Occipital lobe (tissue), 2 donors: Measurements from ENCODE around the gene IL15RA. TPM values are rescaled to one million over a fixed set of nuclear protein-coding genes. Genes with fewer than 3 reads are reported as not detected.
A peak's percentile ranks its signal among the peaks of the same experiment; 100 is the strongest.
"Not testable (repeated sequence)": the region's sequence is repeated elsewhere in the genome, so short reads cannot be mapped to it uniquely, and the experiment has no call there.

Experiments
- DNase-seq: peaks from one replicate; lab custom pipeline; 2025; lab: John Stamatoyannopoulos, UW
- total RNA-seq: library from RNA; depleted of rRNA; stranded (reverse); fragments of >200 nt; gene quantifications from one replicate; pipeline ENCODE4 v1.2.3, GENCODE V29; 2014

The IL15RA gene
- total RNA-seq, 1 donor from 2014 or later: not detected

DNA sequence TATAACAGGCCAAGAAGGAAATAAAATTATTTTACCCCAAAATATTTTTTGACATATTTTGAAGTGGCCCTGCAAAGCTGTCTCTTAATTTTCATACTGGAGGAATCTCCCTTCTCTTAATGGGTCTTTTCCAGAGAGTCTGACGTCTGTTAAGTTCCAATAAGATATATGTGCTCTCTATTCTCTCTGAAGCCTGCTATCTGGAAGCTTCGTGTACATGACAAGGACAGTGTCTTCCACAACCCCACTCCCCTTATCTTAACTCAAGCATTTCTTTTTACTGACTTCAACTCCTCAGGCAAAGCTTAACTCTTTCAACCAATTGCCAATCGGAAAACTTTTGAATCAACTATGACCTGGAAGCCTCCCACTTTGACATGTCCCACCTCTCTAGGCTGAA lies 29.2 kb upstream of the IL15RA start:
- no peak for DNase-seq

GRCh38 chr10:6005856-6006395 lies 28.6 kb upstream of the IL15RA start:
- DNase-seq: no peak

GRCh38 chr10:6005161-6005804 lies 27.9 kb upstream of the IL15RA start:
- DNase-seq: not testable (repeated sequence)

DNA sequence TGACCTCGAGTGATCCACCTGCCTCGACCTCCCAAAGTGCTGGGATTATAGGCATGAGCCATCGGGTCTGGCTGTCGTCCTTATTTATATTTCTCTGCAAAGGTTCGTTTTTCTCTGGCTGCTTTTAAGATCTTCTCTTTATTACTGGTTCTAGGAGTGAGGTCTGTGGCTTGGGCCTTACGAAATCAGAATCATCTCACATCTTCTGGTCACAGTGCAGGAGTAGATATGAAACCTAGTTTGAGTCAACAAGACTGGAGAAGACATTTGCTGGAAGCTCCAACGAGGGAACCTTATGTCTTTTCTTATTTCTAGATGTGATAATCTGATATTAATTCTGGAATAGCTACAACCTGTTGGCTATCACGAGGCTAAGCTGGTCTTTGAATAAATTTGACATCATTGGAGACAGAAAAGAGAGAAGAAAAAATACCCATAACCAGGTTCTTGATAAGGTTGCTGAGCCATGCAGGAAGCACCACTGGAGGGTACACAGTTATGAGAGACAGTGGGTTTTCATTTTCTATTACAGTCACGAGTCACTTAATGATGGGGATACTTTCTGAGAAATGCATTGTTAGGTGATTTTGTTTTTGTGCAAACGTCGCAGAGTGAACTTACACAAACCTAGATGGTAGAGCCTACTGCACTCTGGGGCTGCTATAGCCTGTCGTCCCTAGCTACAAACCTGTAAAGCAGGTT lies 25.6 kb upstream of the IL15RA start:
- no peak for DNase-seq

DNA sequence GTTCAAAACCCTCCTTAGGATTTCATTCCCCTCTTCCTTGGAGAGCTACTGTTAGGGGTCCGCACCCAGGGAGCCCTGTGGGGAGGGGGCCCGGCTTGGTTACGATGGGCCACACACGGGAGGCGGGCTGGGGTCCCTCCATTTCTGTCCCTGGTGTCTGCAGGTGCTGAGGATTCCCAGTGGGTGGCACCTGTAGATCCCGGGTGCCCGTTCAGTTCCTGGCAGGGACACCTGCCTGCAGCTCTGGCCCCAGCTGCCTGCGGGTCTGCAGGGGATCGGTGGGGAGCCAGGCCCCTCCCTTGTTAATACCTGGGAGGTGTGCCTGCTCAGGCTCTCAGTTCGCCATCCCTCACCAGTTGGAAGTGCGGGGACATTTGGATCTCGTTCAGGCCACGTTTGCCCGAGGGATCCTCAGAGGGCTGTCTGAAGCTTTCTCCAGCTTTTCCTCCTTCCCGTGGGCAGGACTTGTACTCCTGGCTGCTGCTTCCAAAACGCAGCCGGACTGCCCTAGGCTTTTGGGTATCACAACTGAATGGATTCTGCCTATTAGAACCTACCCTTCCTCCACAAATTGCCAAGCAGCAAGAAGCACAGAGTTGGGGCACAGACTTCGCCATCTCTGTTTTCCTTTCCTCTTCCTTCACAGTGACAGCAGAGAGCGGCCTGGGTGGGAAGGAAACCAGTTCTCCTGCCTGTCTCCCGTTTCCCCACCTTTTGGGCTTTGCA lies 22.3 kb upstream of the IL15RA start:
- no peak for DNase-seq

- no peak for DNase-seq
These were observed 19.4 kb upstream of the IL15RA start for GRCh38 chr10:5996696-5997095.

- DNase-seq: no peak
These were observed 15.1 kb upstream of the IL15RA start for GRCh38 chr10:5992398-5992797.

- no peak for DNase-seq
These were observed 14.4 kb upstream of the IL15RA start for GRCh38 chr10:5991708-5992107.

- DNase-seq: no peak
These were observed 12.4 kb upstream of the IL15RA start for GRCh38 chr10:5989756-5990155.

DNA sequence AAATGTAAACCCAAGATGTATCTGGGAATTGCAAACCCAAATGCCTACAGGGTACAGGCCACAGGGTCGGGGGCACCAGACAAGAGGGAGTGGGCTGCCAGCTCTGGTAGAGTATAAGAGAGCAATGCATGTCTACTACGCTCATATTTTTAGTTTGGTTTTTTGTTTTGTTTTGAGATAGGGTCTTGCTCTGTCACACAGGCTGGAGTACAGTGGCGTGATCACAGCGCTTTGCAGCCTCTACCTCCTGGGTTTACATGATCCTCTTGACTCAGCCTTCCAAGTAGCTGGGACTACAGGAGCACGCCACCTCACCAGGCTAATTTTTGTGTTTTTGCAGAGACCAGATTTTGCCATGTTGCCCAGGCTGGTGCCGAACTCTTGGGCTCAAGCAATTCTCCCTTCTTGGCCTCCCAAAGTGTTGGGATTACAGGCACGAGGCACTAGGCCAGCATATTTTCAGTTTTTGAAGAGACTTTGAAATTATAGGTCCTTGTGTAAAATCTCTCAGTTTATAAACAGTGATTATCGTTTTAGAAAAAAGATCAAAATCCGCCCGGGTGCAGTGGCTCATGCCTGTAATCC lies 11.1 kb upstream of the IL15RA start:
- no peak for DNase-seq

- DNase-seq: no peak
These were observed 10.4 kb upstream of the IL15RA start for GRCh38 chr10:5987747-5988146.

- DNase-seq: no peak
These were observed 7.7 kb upstream of the IL15RA start for GRCh38 chr10:5985029-5985428.

DNA sequence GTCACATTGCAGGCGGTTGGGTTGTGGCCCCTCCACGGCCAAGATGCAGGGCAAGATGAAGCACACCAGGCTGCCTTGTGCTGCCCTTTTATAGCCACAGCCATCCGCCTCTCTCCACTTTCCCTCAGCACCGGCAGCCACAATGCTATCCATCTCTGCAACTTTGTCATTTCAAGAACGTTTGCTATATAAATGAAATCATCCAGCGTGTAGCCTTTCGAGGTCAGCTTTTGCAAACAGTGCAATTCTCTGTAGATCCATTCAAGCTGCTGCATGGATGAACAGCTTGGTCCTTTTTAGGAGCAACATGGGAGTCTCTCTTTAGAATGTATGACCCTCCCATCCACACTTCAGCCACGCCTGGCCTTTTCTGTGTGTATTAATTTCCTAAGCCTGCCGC lies 6.4 kb upstream of the IL15RA start:
- DNase-seq: no peak

- DNase-seq: no peak
These were observed 4.2 kb upstream of the IL15RA start for GRCh38 chr10:5981529-5981928.

DNA sequence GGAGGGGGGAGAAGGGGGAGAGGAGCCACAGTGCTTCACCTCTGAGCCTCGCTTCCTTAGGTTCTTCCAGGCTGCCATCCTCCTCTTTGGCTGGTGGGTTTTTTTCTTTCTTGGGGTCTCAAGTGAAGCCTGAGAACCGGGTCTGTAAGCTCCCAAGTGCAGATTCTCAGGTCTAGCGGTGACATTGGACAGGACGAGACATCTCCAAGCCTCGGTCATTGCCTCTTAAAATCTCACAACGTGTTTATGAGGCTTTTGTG lies 817 bp upstream of the IL15RA start:
- DNase-seq: no peak

- peak; percentile 42 for DNase-seq
These were observed 552 bp downstream of the IL15RA start for GRCh38 chr10:5976512-5977470.

- no peak for DNase-seq
These were observed 1.5 kb downstream of the IL15RA start for GRCh38 chr10:5975641-5976473.

DNA sequence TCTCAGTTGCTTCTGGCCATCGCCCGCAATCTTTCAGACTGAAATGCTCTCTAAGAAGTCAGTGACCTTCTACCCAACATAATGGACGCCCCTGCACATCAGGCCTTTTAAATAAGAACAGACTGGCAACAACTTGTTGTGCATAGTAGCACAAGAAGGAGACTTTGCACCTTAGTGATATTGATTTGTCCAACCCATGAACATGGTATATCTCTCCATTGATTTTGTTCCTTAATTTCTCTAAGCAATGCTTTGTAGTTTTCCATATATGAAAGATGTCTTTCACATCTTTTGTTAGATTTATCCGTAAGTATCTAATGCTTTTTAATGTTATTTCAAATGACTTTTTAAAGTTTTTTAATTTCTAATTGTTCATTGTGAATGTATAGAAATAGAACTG lies 4.3 kb downstream of the IL15RA start:
- no peak for DNase-seq

- no peak for DNase-seq
These were observed 5.5 kb downstream of the IL15RA start for GRCh38 chr10:5971886-5972285.

GRCh38 chr10:5971315-5971832 lies 6.0 kb downstream of the IL15RA start:
- DNase-seq: no peak
